Stimulated activated CD8-positive, alpha-beta memory T cell treated with anti-CD3 and anti-CD28 coated beads, Interleukin-15, amount 100 ng/mL, for 24 hours (primary cell): ENCODE results near the gene SZT2.

ENCODE experiments used
- DNase-seq: peaks from one replicate; pipeline ENCODE4 v3.0.0-alpha.2; 2020; ENCODE audit warnings: low read depth

Gene SZT2

GRCh38 chr1:43441894-43442637 is 52.4 kb downstream of the SZT2 start:
- no peak for DNase-seq

- DNase-seq = no peak
These were observed 53.1 kb downstream of the SZT2 start for GRCh38 chr1:43442756-43443155.

GRCh38 chr1:43443197-43443946 is 53.7 kb downstream of the SZT2 start:
- DNase-seq = no peak

GRCh38 chr1:43444151-43444828 is 54.6 kb downstream of the SZT2 start:
- DNase-seq = no peak

- DNase-seq = no peak
These were observed 55.1 kb downstream of the SZT2 start for GRCh38 chr1:43444836-43445235.

- no peak for DNase-seq
These were observed 56.1 kb downstream of the SZT2 start for GRCh38 chr1:43445606-43446387.

GRCh38 chr1:43446388-43446740 is 56.7 kb downstream of the SZT2 start:
- DNase-seq = no peak

- no peak for DNase-seq
These were observed 57.5 kb downstream of the SZT2 start for GRCh38 chr1:43446881-43447835.

- DNase-seq = no peak
These were observed 58.4 kb downstream of the SZT2 start for GRCh38 chr1:43447891-43448708.

GRCh38 chr1:43448955-43449707 is 59.4 kb downstream of the SZT2 start:
- no peak for DNase-seq

GRCh38 chr1:43449708-43450069 is 60.0 kb downstream of the SZT2 start:
- no peak for DNase-seq

- no peak for DNase-seq
These were observed 60.7 kb downstream of the SZT2 start for GRCh38 chr1:43450251-43450941.

GRCh38 chr1:43451157-43451591 is 61.5 kb downstream of the SZT2 start:
- no peak for DNase-seq

GRCh38 chr1:43451701-43452532 is 62.2 kb downstream of the SZT2 start:
- no peak for DNase-seq

GRCh38 chr1:43452789-43453441 is 63.2 kb downstream of the SZT2 start:
- no peak for DNase-seq

- DNase-seq = peak; percentile 26
These were observed 64.0 kb downstream of the SZT2 start, which contains the start of gene HYI for GRCh38 chr1:43453442-43454269. Gene HYI, minus strand, starts transcription at chr1:43453931. Its CDS starts 138 bp downstream, at chr1:43453793.
